ENCODE results near the gene ALK. TPM values are rescaled to one million over a fixed set of nuclear protein-coding genes. Genes with fewer than 3 reads are reported as not detected.

Gene ALK
- polyA plus RNA-seq, 2 of the 4 experiments (the other 2 are of a cell fraction): not detected

GRCh38 chr2:29865512-29865911, 55.9 kb downstream of the ALK start:
- ChIA-PET CTCF (interaction anchor here (0.8 kb wide), 1 partner anchor 14 kb away, joined by 3 read pairs; no protein-coding TSS in a partner anchor), POLR2A (no interaction called here)
- DNase-seq (ENCODE audit: low read depth in 1 of 2, low spot score in 1 of 2): no peak
- no peaks in the 10 kb centered on the region for H3K4me1 ChIP-seq
- H3K27ac ChIP-seq: no peak overlapping the region
- no peak overlapping the region for H3K4me2 ChIP-seq
- no peaks in the 10 kb centered on the region for H3K9me3 ChIP-seq
- no peak overlapping the region for H3K4me3 ChIP-seq
- ATAC-seq: no peak
- WGBS (ENCODE audit: missing lambda C conversion rate): 54% methylated on average over 1 of the region's 1 CpG
- TF ChIP-seq HOXB13 (CRISPR knock-in tag; IDR thresholded peaks at IDR 0.05; ENCODE audit: low read depth) (no peak), USF2 (IDR thresholded peaks at IDR 0.05) (no peak), ZC3H11A (IDR thresholded peaks at IDR 0.05) (no peak), POLR2AphosphoS2 (conservative IDR thresholded peaks at IDR 0.05; ENCODE audit: low read length) (no peak), CBX8 (IDR thresholded peaks at IDR 0.05) (no peak), BHLHE40 (IDR thresholded peaks at IDR 0.05; ENCODE audit: low read depth, low read length) (no peak), MAZ (IDR thresholded peaks at IDR 0.05; ENCODE audit: borderline replicate concordance, low read depth, low read length) (no peak), CTCF (IDR thresholded peaks at IDR 0.05) (no peak)
- no peak for FAIRE-seq

- ChIA-PET POLR2A (no interaction called here), CTCF (interaction anchor here (0.8 kb wide), 1 partner anchor 14 kb away, joined by 3 read pairs; no protein-coding TSS in a partner anchor)
- no peak overlapping the region for H3K4me3 ChIP-seq
- no peaks in the 10 kb centered on the region for H3K9me3 ChIP-seq
- H3K4me2 ChIP-seq: no peak overlapping the region
- ATAC-seq: no peak
- H3K4me1 ChIP-seq: no peaks in the 10 kb centered on the region
- TF ChIP-seq EHMT2 (IDR thresholded peaks at IDR 0.05; ENCODE audit: low read depth): no peak
- no peak for TF ChIP-seq POLR2A (IDR thresholded peaks at IDR 0.05; ENCODE audit: low read length)
- no peak for TF ChIP-seq MAZ (IDR thresholded peaks at IDR 0.05; ENCODE audit: borderline replicate concordance, low read depth, low read length)
- TF ChIP-seq KDM5A (IDR thresholded peaks at IDR 0.05): no peak
- no peak for TF ChIP-seq SREBF2 (IDR thresholded peaks at IDR 0.05)
- no peak for TF ChIP-seq RAD21 (conservative IDR thresholded peaks at IDR 0.05 in 1 of 2, IDR thresholded peaks at IDR 0.05 in 1 of 2)
- TF ChIP-seq HOXB13 (CRISPR knock-in tag; IDR thresholded peaks at IDR 0.05; ENCODE audit: low read depth): no peak
- no peak for TF ChIP-seq FOXS1 (CRISPR knock-in tag; IDR thresholded peaks at IDR 0.05)
- no peak for TF ChIP-seq SMC3 (IDR thresholded peaks at IDR 0.05)
- TF ChIP-seq ATOH8 (CRISPR knock-in tag; IDR thresholded peaks at IDR 0.05; ENCODE audit: low read depth): no peak
- no peak for TF ChIP-seq PBX3 (IDR thresholded peaks at IDR 0.05)
- TF ChIP-seq ELK1 (IDR thresholded peaks at IDR 0.05; ENCODE audit: low read depth, low read length): no peak
- no peak for TF ChIP-seq HEYL (CRISPR knock-in tag; IDR thresholded peaks at IDR 0.05)
- TF ChIP-seq ZSCAN20 (CRISPR knock-in tag; IDR thresholded peaks at IDR 0.05): no peak
- TF ChIP-seq JUN (IDR thresholded peaks at IDR 0.05): no peak
- no peak for TF ChIP-seq GATA3 (IDR thresholded peaks at IDR 0.05; ENCODE audit: borderline replicate concordance)
- no peak for TF ChIP-seq MAX (IDR thresholded peaks at IDR 0.05)
- TF ChIP-seq HDAC2 (IDR thresholded peaks at IDR 0.05): no peak
- FAIRE-seq: no peak
- 0% methylated on average over 1 of the region's 1 CpG for WGBS (ENCODE audit: missing lambda C conversion rate)
- H3K27ac ChIP-seq: no peak overlapping the region
- DNase-seq (ENCODE audit: low read depth in 1 of 2, low spot score in 1 of 2): no peak
Observed at GRCh38 chr2:29864988-29865387, 56.4 kb downstream of the ALK start.

Data from A549 (cell line).